Activated gamma-delta T cell (primary cell): ENCODE measurements around the gene ZNF444.

Experiments used
- DNase-seq: peaks from one replicate; lab custom pipeline; 2025; lab: John Stamatoyannopoulos, UW

The ZNF444 gene

GRCh38 chr19:56123266-56123891 lies 17.7 kb upstream of the ZNF444 start:
- no peak for DNase-seq

GRCh38 chr19:56124578-56124977 lies 16.5 kb upstream of the ZNF444 start:
- DNase-seq = no peak

- no peak for DNase-seq
Observed at GRCh38 chr19:56125806-56126590, 15.1 kb upstream of the ZNF444 start.

GRCh38 chr19:56126983-56127780 lies 13.9 kb upstream of the ZNF444 start:
- DNase-seq = no peak

- DNase-seq = no peak
Observed at GRCh38 chr19:56130006-56130405, 11.1 kb upstream of the ZNF444 start.

- DNase-seq = no peak
Observed at GRCh38 chr19:56131651-56132050, 9.4 kb upstream of the ZNF444 start.

GRCh38 chr19:56132316-56132822 lies 8.7 kb upstream of the ZNF444 start:
- DNase-seq = no peak

- no peak for DNase-seq
Observed at GRCh38 chr19:56133858-56134653, 7.0 kb upstream of the ZNF444 start.

- no peak for DNase-seq
Observed at GRCh38 chr19:56134654-56134921, 6.5 kb upstream of the ZNF444 start.

- DNase-seq = no peak
Observed at GRCh38 chr19:56136362-56136761, 4.7 kb upstream of the ZNF444 start.

GRCh38 chr19:56137405-56137804 lies 3.7 kb upstream of the ZNF444 start:
- DNase-seq = no peak

GRCh38 chr19:56138069-56138468 lies 3.0 kb upstream of the ZNF444 start:
- DNase-seq = no peak

- no peak for DNase-seq
Observed at GRCh38 chr19:56139847-56140582, 1.1 kb upstream of the ZNF444 start.

- no peak for DNase-seq
Observed at GRCh38 chr19:56141417-56141993, 418 bp downstream of the ZNF444 start.

GRCh38 chr19:56142087-56142787 lies 1.1 kb downstream of the ZNF444 start:
- DNase-seq = no peak

GRCh38 chr19:56142897-56143434 lies 1.9 kb downstream of the ZNF444 start:
- DNase-seq = no peak

GRCh38 chr19:56144376-56144775 lies 3.3 kb downstream of the ZNF444 start:
- DNase-seq = no peak

GRCh38 chr19:56144831-56145230 lies 3.7 kb downstream of the ZNF444 start:
- DNase-seq = no peak

- DNase-seq = no peak
Observed at GRCh38 chr19:56145698-56146097, 4.6 kb downstream of the ZNF444 start.

GRCh38 chr19:56146904-56147303 lies 5.8 kb downstream of the ZNF444 start:
- no peak for DNase-seq
